ENCODE data around the gene TBC1D16. TPM values are rescaled to one million over a fixed set of nuclear protein-coding genes. Genes with fewer than 3 reads are reported as not detected.
"Not testable (repeated sequence)": the region's sequence is repeated elsewhere in the genome, so short reads cannot be mapped to it uniquely, and the experiment has no call there.

TBC1D16 gene
- total and polyA plus RNA-seq, 2 donors (not counting 1 experiment from before 2014, with no cell fraction given): 8.3 to 30.4 TPM

DNA sequence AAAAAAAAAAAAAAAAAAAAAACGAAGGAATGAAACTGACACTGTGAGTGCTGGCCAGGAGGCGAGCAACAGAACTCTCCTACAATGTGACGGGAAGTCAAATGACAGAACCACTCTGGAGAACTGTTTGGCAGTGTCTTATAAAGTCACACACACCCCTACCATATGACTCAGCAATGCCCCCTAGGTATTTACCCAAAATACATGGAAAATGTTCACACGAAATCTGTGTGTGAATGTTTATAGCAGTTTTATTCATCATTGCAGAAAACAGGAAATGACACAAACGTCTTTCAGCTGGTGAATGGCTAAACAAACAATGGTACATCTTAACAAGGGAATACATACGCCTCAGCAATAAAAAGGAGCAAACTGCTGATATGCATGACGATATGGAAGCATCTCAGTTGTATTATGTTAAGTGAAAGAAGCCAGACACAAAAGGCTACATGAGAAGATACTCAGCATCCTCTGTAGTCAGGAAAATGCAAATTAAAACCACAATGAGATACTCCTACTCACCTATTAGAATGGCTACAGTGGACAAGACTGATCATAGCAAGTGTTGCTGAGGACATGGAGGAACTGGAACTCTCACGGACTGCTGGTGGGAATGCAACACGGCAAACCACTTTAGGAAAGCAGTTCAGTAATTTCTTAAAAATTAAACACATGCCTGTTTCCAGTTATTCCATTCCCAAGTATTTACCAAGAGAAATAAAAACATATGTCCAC is 74.7 kb downstream of the TBC1D16 start:
- H2AFZ ChIP-seq (ENCODE audit: low read length): no peak overlapping the region
- no peaks in the 10 kb centered on the region for H3K27me3 ChIP-seq (ENCODE audit: control insufficient read depth, insufficient read depth, low read length)
- no peaks in the 10 kb centered on the region for H3K9me3 ChIP-seq (ENCODE audit: control insufficient read depth, insufficient read depth, low read depth, low read length)
- H3K4me2 ChIP-seq (ENCODE audit: extremely low read depth, insufficient read depth, low read length): no peak overlapping the region
- peaks cover 2% of the 10 kb centered on the region for H3K4me1 ChIP-seq (ENCODE audit: control insufficient read depth, extremely low read depth, insufficient read depth, low read length)
- H3K36me3 ChIP-seq (ENCODE audit: control insufficient read depth, insufficient read depth, low read length): no peaks in the 10 kb centered on the region
- TF ChIP-seq, protein P1, sequence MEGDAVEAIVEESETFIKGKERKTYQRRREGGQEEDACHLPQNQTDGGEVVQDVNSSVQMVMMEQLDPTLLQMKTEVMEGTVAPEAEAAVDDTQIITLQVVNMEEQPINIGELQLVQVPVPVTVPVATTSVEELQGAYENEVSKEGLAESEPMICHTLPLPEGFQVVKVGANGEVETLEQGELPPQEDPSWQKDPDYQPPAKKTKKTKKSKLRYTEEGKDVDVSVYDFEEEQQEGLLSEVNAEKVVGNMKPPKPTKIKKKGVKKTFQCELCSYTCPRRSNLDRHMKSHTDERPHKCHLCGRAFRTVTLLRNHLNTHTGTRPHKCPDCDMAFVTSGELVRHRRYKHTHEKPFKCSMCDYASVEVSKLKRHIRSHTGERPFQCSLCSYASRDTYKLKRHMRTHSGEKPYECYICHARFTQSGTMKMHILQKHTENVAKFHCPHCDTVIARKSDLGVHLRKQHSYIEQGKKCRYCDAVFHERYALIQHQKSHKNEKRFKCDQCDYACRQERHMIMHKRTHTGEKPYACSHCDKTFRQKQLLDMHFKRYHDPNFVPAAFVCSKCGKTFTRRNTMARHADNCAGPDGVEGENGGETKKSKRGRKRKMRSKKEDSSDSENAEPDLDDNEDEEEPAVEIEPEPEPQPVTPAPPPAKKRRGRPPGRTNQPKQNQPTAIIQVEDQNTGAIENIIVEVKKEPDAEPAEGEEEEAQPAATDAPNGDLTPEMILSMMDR (conservative IDR thresholded peaks at IDR 0.05 in 1 of 2, IDR thresholded peaks at IDR 0.05 in 1 of 2; ENCODE audit: low read depth in 1 of 2, low read length in 2 of 2): no peak
- no peak for TF ChIP-seq EZH2 (IDR thresholded peaks at IDR 0.05; ENCODE audit: low read length, missing control alignments)
- no peak overlapping the region for H3K4me3 ChIP-seq (replicated peaks in 1 of 4; ENCODE audit: control extremely low read depth in 1 of 4, insufficient read depth in 1 of 4, low read depth in 3 of 4, low read length in 4 of 4)
- H3K9ac ChIP-seq (ENCODE audit: insufficient read depth, low read length): no peak overlapping the region
- no peaks in the 10 kb centered on the region for H3K79me2 ChIP-seq (ENCODE audit: control insufficient read depth, insufficient read depth, low read length)
- H3K27ac ChIP-seq (ENCODE audit: insufficient read depth, low read length): no peak overlapping the region
- DNase-seq (ENCODE audit: low read depth in 2 of 2): peak in 1 of 2 donors; percentile 26
- no peaks in the 10 kb centered on the region for H4K20me1 ChIP-seq (ENCODE audit: control insufficient read depth, extremely low read depth, insufficient read depth, low read length)

DNA sequence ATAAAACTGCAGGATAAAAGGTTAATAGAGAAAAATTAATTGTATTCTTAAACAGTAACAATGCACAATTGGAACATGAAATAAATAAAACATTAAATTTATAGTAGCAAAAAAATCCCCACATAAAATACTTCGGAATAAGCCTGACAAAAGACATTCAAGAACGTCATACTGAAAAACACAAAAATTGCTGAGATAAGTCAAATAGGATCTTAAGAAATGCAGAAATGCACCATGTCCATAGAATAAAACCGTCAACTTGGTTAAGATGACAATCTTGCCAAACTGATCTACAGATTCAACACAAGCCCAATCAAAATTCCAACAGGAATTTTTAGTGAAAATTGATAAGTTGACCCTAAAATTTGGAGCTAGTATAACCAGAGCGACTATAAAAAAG is 76.6 kb downstream of the TBC1D16 start:
- no peak overlapping the region for H2AFZ ChIP-seq (ENCODE audit: low read length)
- H4K20me1 ChIP-seq (ENCODE audit: control insufficient read depth, extremely low read depth, insufficient read depth, low read length): no peaks in the 10 kb centered on the region
- no peak for DNase-seq (ENCODE audit: low read depth in 2 of 2)
- H3K4me1 ChIP-seq (ENCODE audit: control insufficient read depth, extremely low read depth, insufficient read depth, low read length): no peaks in the 10 kb centered on the region
- H3K9ac ChIP-seq (ENCODE audit: insufficient read depth, low read length): no peak overlapping the region
- no peak overlapping the region for H3K27ac ChIP-seq (ENCODE audit: insufficient read depth, low read length)
- H3K27me3 ChIP-seq (ENCODE audit: control insufficient read depth, insufficient read depth, low read length): no peaks in the 10 kb centered on the region
- no peaks in the 10 kb centered on the region for H3K79me2 ChIP-seq (ENCODE audit: control insufficient read depth, insufficient read depth, low read length)
- H3K9me3 ChIP-seq (ENCODE audit: control insufficient read depth, insufficient read depth, low read depth, low read length): no peaks in the 10 kb centered on the region
- no peak overlapping the region for H3K4me2 ChIP-seq (ENCODE audit: extremely low read depth, insufficient read depth, low read length)
- H3K36me3 ChIP-seq (ENCODE audit: control insufficient read depth, insufficient read depth, low read length): no peaks in the 10 kb centered on the region
- TF ChIP-seq, protein P1 (conservative IDR thresholded peaks at IDR 0.05 in 1 of 2, IDR thresholded peaks at IDR 0.05 in 1 of 2; ENCODE audit: low read depth in 1 of 2, low read length in 2 of 2): no peak
- no peak for TF ChIP-seq EZH2 (IDR thresholded peaks at IDR 0.05; ENCODE audit: low read length, missing control alignments)
- no peak overlapping the region for H3K4me3 ChIP-seq (replicated peaks in 1 of 4; ENCODE audit: control extremely low read depth in 1 of 4, insufficient read depth in 1 of 4, low read depth in 3 of 4, low read length in 4 of 4)

DNA sequence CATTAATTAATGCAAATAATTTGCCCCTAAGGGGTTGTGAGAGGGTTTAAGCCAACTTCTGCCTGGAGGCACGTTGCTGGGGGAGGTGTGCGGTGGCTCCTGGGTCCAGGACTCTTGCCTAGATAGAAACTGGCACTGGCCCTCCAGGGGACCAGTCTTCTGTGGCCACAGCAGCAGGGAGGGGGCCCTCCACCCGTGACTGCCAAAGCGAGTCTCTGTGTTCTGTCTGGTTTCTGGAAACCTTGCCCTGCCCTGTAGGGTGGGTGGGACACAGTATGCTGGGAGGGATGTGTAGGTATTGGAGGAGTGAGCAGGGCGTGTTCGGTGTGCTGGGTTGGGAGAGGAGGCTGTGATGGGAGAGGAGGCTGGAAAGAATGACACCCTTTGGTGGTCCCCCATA is 78.8 kb downstream of the TBC1D16 start:
- peaks cover 9% of the 10 kb centered on the region for H3K4me1 ChIP-seq (ENCODE audit: control insufficient read depth, extremely low read depth, insufficient read depth, low read length)
- no peaks in the 10 kb centered on the region for H4K20me1 ChIP-seq (ENCODE audit: control insufficient read depth, extremely low read depth, insufficient read depth, low read length)
- no peak overlapping the region for H3K4me3 ChIP-seq (replicated peaks in 1 of 4; ENCODE audit: control extremely low read depth in 1 of 4, insufficient read depth in 1 of 4, low read depth in 3 of 4, low read length in 4 of 4)
- TF ChIP-seq EZH2 (IDR thresholded peaks at IDR 0.05; ENCODE audit: low read length, missing control alignments): no peak
- TF ChIP-seq, protein P1 (conservative IDR thresholded peaks at IDR 0.05 in 1 of 2, IDR thresholded peaks at IDR 0.05 in 1 of 2; ENCODE audit: low read depth in 1 of 2, low read length in 2 of 2): no peak
- H3K27ac ChIP-seq (ENCODE audit: insufficient read depth, low read length): no peak overlapping the region
- no peaks in the 10 kb centered on the region for H3K36me3 ChIP-seq (ENCODE audit: control insufficient read depth, insufficient read depth, low read length)
- H2AFZ ChIP-seq (ENCODE audit: low read length): no peak overlapping the region
- H3K9me3 ChIP-seq (ENCODE audit: control insufficient read depth, insufficient read depth, low read depth, low read length): no peaks in the 10 kb centered on the region
- no peak overlapping the region for H3K9ac ChIP-seq (ENCODE audit: insufficient read depth, low read length)
- H3K4me2 ChIP-seq (ENCODE audit: extremely low read depth, insufficient read depth, low read length): no peak overlapping the region
- DNase-seq (ENCODE audit: low read depth in 2 of 2): no peak
- no peaks in the 10 kb centered on the region for H3K79me2 ChIP-seq (ENCODE audit: control insufficient read depth, insufficient read depth, low read length)
- no peaks in the 10 kb centered on the region for H3K27me3 ChIP-seq (ENCODE audit: control insufficient read depth, insufficient read depth, low read length)

GRCh38 chr17:79956441-79956735 is 79.3 kb downstream of the TBC1D16 start:
- not testable (repeated sequence) for DNase-seq (ENCODE audit: low read depth in 2 of 2); H3K79me2 ChIP-seq (ENCODE audit: control insufficient read depth, insufficient read depth, low read length); H3K9me3 ChIP-seq (ENCODE audit: control insufficient read depth, insufficient read depth, low read depth, low read length); H3K4me2 ChIP-seq (ENCODE audit: extremely low read depth, insufficient read depth, low read length); H2AFZ ChIP-seq (ENCODE audit: low read length); H3K27me3 ChIP-seq (ENCODE audit: control insufficient read depth, insufficient read depth, low read length); H3K4me3 ChIP-seq (replicated peaks in 1 of 4; ENCODE audit: control extremely low read depth in 1 of 4, insufficient read depth in 1 of 4, low read depth in 3 of 4, low read length in 4 of 4); H4K20me1 ChIP-seq (ENCODE audit: control insufficient read depth, extremely low read depth, insufficient read depth, low read length); H3K36me3 ChIP-seq (ENCODE audit: control insufficient read depth, insufficient read depth, low read length); H3K27ac ChIP-seq (ENCODE audit: insufficient read depth, low read length); H3K9ac ChIP-seq (ENCODE audit: insufficient read depth, low read length)
- peaks cover 14% of the 10 kb centered on the region for H3K4me1 ChIP-seq (ENCODE audit: control insufficient read depth, extremely low read depth, insufficient read depth, low read length)
